Lower leg skin (tissue), 3 donors: ENCODE measurements around the gene HNRNPR.

Experiments used
- POLR2A ChIP-seq, 2 donors: fragments of 450-650 bp; IDR thresholded peaks; one replicate each; pipeline ENCODE4 v1.6.1; 2016 to 2017; ENCODE audit warnings: antibody characterized with exemption in 2 of 2, mild to moderate bottlenecking in 1 of 2, moderate library complexity in 1 of 2
- TF ChIP-seq, protein P1 (sequence below), 3 donors: fragments of 450-650 bp; IDR thresholded peaks; one replicate each; pipeline ENCODE4 v1.5.1; 2016; ENCODE audit warnings: antibody characterized with exemption in 3 of 3, mild to moderate bottlenecking in 3 of 3, moderate library complexity in 2 of 3

GRCh38 chr1:23288671-23289070 is 55.4 kb downstream of the HNRNPR start:
- TF ChIP-seq, protein P1, sequence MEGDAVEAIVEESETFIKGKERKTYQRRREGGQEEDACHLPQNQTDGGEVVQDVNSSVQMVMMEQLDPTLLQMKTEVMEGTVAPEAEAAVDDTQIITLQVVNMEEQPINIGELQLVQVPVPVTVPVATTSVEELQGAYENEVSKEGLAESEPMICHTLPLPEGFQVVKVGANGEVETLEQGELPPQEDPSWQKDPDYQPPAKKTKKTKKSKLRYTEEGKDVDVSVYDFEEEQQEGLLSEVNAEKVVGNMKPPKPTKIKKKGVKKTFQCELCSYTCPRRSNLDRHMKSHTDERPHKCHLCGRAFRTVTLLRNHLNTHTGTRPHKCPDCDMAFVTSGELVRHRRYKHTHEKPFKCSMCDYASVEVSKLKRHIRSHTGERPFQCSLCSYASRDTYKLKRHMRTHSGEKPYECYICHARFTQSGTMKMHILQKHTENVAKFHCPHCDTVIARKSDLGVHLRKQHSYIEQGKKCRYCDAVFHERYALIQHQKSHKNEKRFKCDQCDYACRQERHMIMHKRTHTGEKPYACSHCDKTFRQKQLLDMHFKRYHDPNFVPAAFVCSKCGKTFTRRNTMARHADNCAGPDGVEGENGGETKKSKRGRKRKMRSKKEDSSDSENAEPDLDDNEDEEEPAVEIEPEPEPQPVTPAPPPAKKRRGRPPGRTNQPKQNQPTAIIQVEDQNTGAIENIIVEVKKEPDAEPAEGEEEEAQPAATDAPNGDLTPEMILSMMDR (IDR thresholded peaks at IDR 0.05): no peak
- no peak for TF ChIP-seq POLR2A (IDR thresholded peaks at IDR 0.05)
